ENCODE results near the gene LRP5.

LRP5 gene

DNA sequence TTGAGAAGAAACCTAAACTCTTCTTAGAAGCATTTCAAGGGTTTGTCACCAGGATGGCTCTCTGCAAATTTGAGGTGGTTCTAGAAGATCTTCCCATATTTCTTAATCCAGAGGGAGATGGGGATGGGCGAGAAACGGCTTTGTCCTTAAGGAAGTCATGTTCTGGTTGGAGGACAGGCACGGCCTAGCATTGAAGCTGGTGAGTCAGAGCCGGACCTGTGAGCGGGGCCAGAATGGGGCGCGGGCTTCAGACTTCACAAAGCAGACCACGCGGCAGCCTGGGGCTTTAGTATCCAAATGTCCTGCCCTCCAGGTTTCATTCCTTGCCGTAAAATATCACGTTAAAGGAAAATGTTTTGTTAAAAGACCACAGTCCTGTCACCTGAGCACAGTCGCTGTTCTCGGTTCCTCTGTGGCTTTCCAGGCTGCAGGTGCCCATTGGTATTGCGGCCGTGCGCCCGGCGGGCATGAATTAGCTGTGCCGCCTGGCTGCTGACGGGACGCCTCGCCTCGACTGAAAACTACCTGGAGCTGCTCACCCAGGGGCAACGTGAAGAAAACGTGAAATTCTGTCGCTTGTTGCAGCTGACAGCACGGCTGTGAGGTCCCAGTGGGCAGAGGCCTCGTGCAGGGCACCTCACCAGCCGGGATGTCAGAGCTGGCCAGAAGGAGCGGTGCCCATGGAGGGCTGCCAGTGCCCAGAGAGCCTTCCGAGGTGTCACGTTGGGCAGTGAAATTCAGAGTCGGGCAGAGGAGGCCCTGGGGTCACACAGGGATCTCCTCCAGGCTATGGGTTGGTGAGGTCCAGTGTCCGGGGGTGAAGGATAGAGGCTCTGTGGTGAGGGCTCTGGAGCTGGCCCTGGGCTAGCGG, 59.0 kb downstream of the LRP5 start:
- Histone ChIP-seq H3K79me1 (ENCODE audit: low read depth, low read length) (peaks cover 6% of the 10 kb centered on the region), H3K4me1 (ENCODE audit: control insufficient read depth in 2 of 2, insufficient read depth in 1 of 2, low read depth in 1 of 2, low read length in 2 of 2) (peaks cover 16% of the 10 kb centered on the region in 2 donors), H3K18ac (ENCODE audit: low read length) (peak overlapping the region; percentile 57), H2BK15ac (ENCODE audit: low read length) (no peak overlapping the region), H4K8ac (ENCODE audit: low read depth, low read length) (no peak overlapping the region), H2BK12ac (ENCODE audit: low read length) (no peak overlapping the region), H3K27ac (replicated peaks; ENCODE audit: low read length) (no peak overlapping the region), H4K91ac (ENCODE audit: low read depth, low read length, poor library complexity) (no peak overlapping the region), H2BK5ac (ENCODE audit: low read length) (no peak overlapping the region), H2AFZ (ENCODE audit: low read length) (no peak overlapping the region), H3K9ac (ENCODE audit: low read depth, low read length, poor library complexity) (no peak overlapping the region), H3K27me3 (ENCODE audit: control insufficient read depth in 3 of 3, insufficient read depth in 3 of 3, low read depth in 1 of 3, low read length in 3 of 3) (no peaks in the 10 kb centered on the region), H3K23ac (ENCODE audit: low read depth, low read length, poor library complexity) (no peak overlapping the region), H3K4me3 (ENCODE audit: low read length in 2 of 2) (no peak overlapping the region), H2AK5ac (ENCODE audit: low read depth, low read length) (no peak overlapping the region), H3K4ac (ENCODE audit: low read length) (no peak overlapping the region), H3K14ac (ENCODE audit: low read length) (no peak overlapping the region), H3K36me3 (replicated peaks in 1 of 2; ENCODE audit: control insufficient read depth in 2 of 2, insufficient read depth in 2 of 2, low read length in 2 of 2) (peaks cover 21 to 28% of the 10 kb centered on the region in 2 donors), H2BK120ac (ENCODE audit: low read depth, low read length) (no peak overlapping the region), H3K9me3 (replicated peaks in 1 of 2; ENCODE audit: control insufficient read depth in 2 of 2, insufficient read depth in 1 of 2, low read depth in 1 of 2, low read length in 2 of 2) (no peaks in the 10 kb centered on the region), H3K4me2 (ENCODE audit: insufficient read depth, low read length, poor library complexity, severe bottlenecking) (no peak overlapping the region)
- WGBS, 2 donors (ENCODE audit: extremely low coverage in 2 of 2, insufficient read length in 2 of 2, insufficient replicate concordance in 1 of 2) = no CpG with 5 or more reads among the region's 35 CpGs
- no peak for DNase-seq (ENCODE audit: low spot score)

DNA sequence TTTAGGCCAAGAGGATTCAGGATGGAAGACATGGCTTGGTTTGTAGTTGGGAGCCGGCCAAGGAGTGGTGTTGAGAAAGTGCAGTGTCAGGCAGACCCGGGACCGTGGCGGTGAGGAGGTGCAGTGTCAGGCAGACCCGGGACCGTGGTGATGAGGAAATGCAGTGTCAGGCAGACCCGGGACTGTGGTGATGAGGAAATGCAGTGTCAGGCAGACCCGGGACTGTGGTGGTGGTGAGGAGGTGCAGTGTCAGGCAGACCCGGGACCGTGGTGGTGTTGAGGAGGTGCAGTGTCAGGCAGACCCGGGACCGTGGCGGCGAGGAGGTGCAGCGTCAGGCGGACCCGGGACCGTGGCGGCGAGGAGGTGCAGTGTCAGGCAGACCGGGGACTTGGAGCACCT, 59.7 kb downstream of the LRP5 start:
- Histone ChIP-seq H2AK5ac (ENCODE audit: low read depth, low read length) (no peak overlapping the region), H2BK12ac (ENCODE audit: low read length) (peak overlapping the region; percentile 86), H2BK5ac (ENCODE audit: low read length) (no peak overlapping the region), H2BK120ac (ENCODE audit: low read depth, low read length) (no peak overlapping the region), H3K4me3 (ENCODE audit: low read length in 2 of 2) (no peak overlapping the region), H3K4ac (ENCODE audit: low read length) (peak overlapping the region; percentile 14), H3K23ac (ENCODE audit: low read depth, low read length, poor library complexity) (peak overlapping the region; percentile 86), H2AFZ (ENCODE audit: low read length) (no peak overlapping the region), H3K27ac (replicated peaks; ENCODE audit: low read length) (no peak overlapping the region), H3K4me2 (ENCODE audit: insufficient read depth, low read length, poor library complexity, severe bottlenecking) (no peak overlapping the region), H2BK15ac (ENCODE audit: low read length) (no peak overlapping the region), H3K9me3 (replicated peaks in 1 of 2; ENCODE audit: control insufficient read depth in 2 of 2, insufficient read depth in 1 of 2, low read depth in 1 of 2, low read length in 2 of 2) (no peaks in the 10 kb centered on the region), H3K79me1 (ENCODE audit: low read depth, low read length) (peaks cover 6% of the 10 kb centered on the region), H3K36me3 (replicated peaks in 1 of 2; ENCODE audit: control insufficient read depth in 2 of 2, insufficient read depth in 2 of 2, low read length in 2 of 2) (peaks cover 18 to 28% of the 10 kb centered on the region in 2 donors), H3K18ac (ENCODE audit: low read length) (peak overlapping the region; percentile 83), H3K9ac (ENCODE audit: low read depth, low read length, poor library complexity) (peak overlapping the region; percentile 16), H3K27me3 (ENCODE audit: control insufficient read depth in 3 of 3, insufficient read depth in 3 of 3, low read depth in 1 of 3, low read length in 3 of 3) (no peaks in the 10 kb centered on the region), H3K4me1 (ENCODE audit: control insufficient read depth in 2 of 2, insufficient read depth in 1 of 2, low read depth in 1 of 2, low read length in 2 of 2) (peaks cover 16% of the 10 kb centered on the region in 2 donors), H3K14ac (ENCODE audit: low read length) (peak overlapping the region; percentile 27), H4K91ac (ENCODE audit: low read depth, low read length, poor library complexity) (no peak overlapping the region), H4K8ac (ENCODE audit: low read depth, low read length) (peak overlapping the region; percentile 76)
- WGBS, 2 donors (ENCODE audit: extremely low coverage in 2 of 2, insufficient read length in 2 of 2, insufficient replicate concordance in 1 of 2) = no CpG with 5 or more reads among the region's 21 CpGs
- DNase-seq (ENCODE audit: low spot score) = no peak

DNA sequence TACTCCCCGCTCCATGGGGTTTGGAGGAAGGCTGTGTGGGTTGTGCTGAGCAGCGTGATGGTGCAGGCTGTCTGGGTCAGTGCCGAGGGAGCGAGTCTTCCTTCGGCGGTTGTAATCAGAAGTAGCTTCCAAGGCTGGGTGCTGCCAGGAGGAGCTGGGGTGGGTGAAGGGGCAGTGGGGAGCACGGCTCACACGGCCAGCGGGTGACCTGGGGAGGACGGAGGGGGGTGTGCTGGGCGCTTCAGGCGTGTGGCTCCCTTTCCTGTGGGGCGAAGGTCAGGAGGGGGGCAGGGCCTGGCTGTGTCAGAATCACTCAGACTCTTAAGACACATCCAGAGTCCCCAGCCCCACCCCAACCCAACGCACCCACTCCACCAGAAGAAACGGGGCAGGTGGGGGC, 60.2 kb downstream of the LRP5 start:
- no peak overlapping the region for H4K91ac ChIP-seq (ENCODE audit: low read depth, low read length, poor library complexity)
- no peak overlapping the region for H2AFZ ChIP-seq (ENCODE audit: low read length)

DNA sequence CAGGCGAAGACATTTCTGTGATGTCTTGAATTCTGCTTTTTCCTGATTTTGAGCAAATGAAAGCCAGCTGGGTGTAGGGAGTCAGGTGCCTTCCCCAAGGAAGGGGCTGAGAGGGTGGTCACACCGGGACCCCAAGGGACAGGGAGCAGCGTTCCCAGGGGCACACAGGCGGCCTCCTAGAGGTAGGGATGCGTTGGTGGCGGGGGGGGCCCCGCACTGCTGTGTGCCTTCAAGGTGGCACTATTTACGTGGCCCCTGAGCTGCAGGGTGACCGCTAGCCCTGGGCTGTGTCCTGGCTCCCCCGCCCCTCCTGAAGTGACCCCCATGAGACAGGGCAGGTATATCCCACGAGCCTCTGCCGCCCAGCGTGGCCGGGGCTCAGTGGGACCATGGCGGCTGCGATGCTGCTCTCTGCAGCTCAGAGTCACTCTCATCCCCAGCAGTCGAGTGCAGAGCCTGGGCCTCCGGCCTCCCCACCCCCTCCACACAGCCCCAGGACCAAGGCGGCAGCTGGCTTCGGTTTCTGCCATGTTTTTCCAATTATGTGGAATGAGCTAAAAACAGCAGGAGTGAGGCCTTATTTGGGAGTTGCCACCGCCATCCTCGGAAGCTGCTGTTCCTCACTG, 60.9 kb downstream of the LRP5 start:
- H4K91ac ChIP-seq (ENCODE audit: low read depth, low read length, poor library complexity) = no peak overlapping the region
- H3K4me1 ChIP-seq (ENCODE audit: control insufficient read depth in 2 of 2, insufficient read depth in 1 of 2, low read depth in 1 of 2, low read length in 2 of 2) = peaks cover 16% of the 10 kb centered on the region in 2 donors
- WGBS, 2 donors (ENCODE audit: extremely low coverage in 2 of 2, insufficient read length in 2 of 2, insufficient replicate concordance in 1 of 2) = no CpG with 5 or more reads among the region's 22 CpGs
- H3K9ac ChIP-seq (ENCODE audit: low read depth, low read length, poor library complexity) = no peak overlapping the region
- H4K8ac ChIP-seq (ENCODE audit: low read depth, low read length) = no peak overlapping the region
- DNase-seq (ENCODE audit: low spot score) = no peak
- no peaks in the 10 kb centered on the region for H3K9me3 ChIP-seq (replicated peaks in 1 of 2; ENCODE audit: control insufficient read depth in 2 of 2, insufficient read depth in 1 of 2, low read depth in 1 of 2, low read length in 2 of 2)
- H3K14ac ChIP-seq (ENCODE audit: low read length) = peak overlapping the region; percentile 78
- H2BK12ac ChIP-seq (ENCODE audit: low read length) = no peak overlapping the region
- no peak overlapping the region for H2BK15ac ChIP-seq (ENCODE audit: low read length)
- H3K4ac ChIP-seq (ENCODE audit: low read length) = no peak overlapping the region
- H3K27ac ChIP-seq (replicated peaks; ENCODE audit: low read length) = no peak overlapping the region
- H2AK5ac ChIP-seq (ENCODE audit: low read depth, low read length) = no peak overlapping the region
- no peaks in the 10 kb centered on the region for H3K27me3 ChIP-seq (ENCODE audit: control insufficient read depth in 3 of 3, insufficient read depth in 3 of 3, low read depth in 1 of 3, low read length in 3 of 3)
- peaks cover 11 to 19% of the 10 kb centered on the region in 2 donors for H3K36me3 ChIP-seq (replicated peaks in 1 of 2; ENCODE audit: control insufficient read depth in 2 of 2, insufficient read depth in 2 of 2, low read length in 2 of 2)
- peak overlapping the region; percentile 84 for H3K18ac ChIP-seq (ENCODE audit: low read length)
- no peak overlapping the region for H2BK120ac ChIP-seq (ENCODE audit: low read depth, low read length)
- H3K4me2 ChIP-seq (ENCODE audit: insufficient read depth, low read length, poor library complexity, severe bottlenecking) = no peak overlapping the region
- H2BK5ac ChIP-seq (ENCODE audit: low read length) = no peak overlapping the region
- no peak overlapping the region for H2AFZ ChIP-seq (ENCODE audit: low read length)
- no peak overlapping the region for H3K4me3 ChIP-seq (ENCODE audit: low read length in 2 of 2)
- peak overlapping the region; percentile 85 for H3K23ac ChIP-seq (ENCODE audit: low read depth, low read length, poor library complexity)
- H3K79me1 ChIP-seq (ENCODE audit: low read depth, low read length) = peaks cover 6% of the 10 kb centered on the region

More for the DNA sequence above, 60.2 kb downstream of the LRP5 start:
- no peak overlapping the region for H2BK120ac ChIP-seq (ENCODE audit: low read depth, low read length)
- H2AK5ac ChIP-seq (ENCODE audit: low read depth, low read length) = no peak overlapping the region
- H3K36me3 ChIP-seq (replicated peaks in 1 of 2; ENCODE audit: control insufficient read depth in 2 of 2, insufficient read depth in 2 of 2, low read length in 2 of 2) = peaks cover 14 to 22% of the 10 kb centered on the region in 2 donors
- no peaks in the 10 kb centered on the region for H3K9me3 ChIP-seq (replicated peaks in 1 of 2; ENCODE audit: control insufficient read depth in 2 of 2, insufficient read depth in 1 of 2, low read depth in 1 of 2, low read length in 2 of 2)
- H3K4ac ChIP-seq (ENCODE audit: low read length) = peak overlapping the region; percentile 14
- H3K18ac ChIP-seq (ENCODE audit: low read length) = peak overlapping the region; percentile 83
- no peak overlapping the region for H3K14ac ChIP-seq (ENCODE audit: low read length)
- H3K27ac ChIP-seq (replicated peaks; ENCODE audit: low read length) = no peak overlapping the region
- no peak overlapping the region for H2BK15ac ChIP-seq (ENCODE audit: low read length)
- H3K4me2 ChIP-seq (ENCODE audit: insufficient read depth, low read length, poor library complexity, severe bottlenecking) = no peak overlapping the region
- peak overlapping the region; percentile 86 for H3K23ac ChIP-seq (ENCODE audit: low read depth, low read length, poor library complexity)
- no peaks in the 10 kb centered on the region for H3K27me3 ChIP-seq (ENCODE audit: control insufficient read depth in 3 of 3, insufficient read depth in 3 of 3, low read depth in 1 of 3, low read length in 3 of 3)
- no CpG with 5 or more reads among the region's 15 CpGs for WGBS, 2 donors (ENCODE audit: extremely low coverage in 2 of 2, insufficient read length in 2 of 2, insufficient replicate concordance in 1 of 2)
- H2BK5ac ChIP-seq (ENCODE audit: low read length) = no peak overlapping the region
- H3K9ac ChIP-seq (ENCODE audit: low read depth, low read length, poor library complexity) = peak overlapping the region; percentile 16
- peaks cover 16% of the 10 kb centered on the region in 2 donors for H3K4me1 ChIP-seq (ENCODE audit: control insufficient read depth in 2 of 2, insufficient read depth in 1 of 2, low read depth in 1 of 2, low read length in 2 of 2)
- H3K79me1 ChIP-seq (ENCODE audit: low read depth, low read length) = peaks cover 6% of the 10 kb centered on the region
- DNase-seq (ENCODE audit: low spot score) = no peak
- H3K4me3 ChIP-seq (ENCODE audit: low read length in 2 of 2) = no peak overlapping the region
- H2BK12ac ChIP-seq (ENCODE audit: low read length) = no peak overlapping the region
- H4K8ac ChIP-seq (ENCODE audit: low read depth, low read length) = no peak overlapping the region

All from neuronal stem cell (in vitro differentiated cells).